ENCODE measurements around the gene ULK1.

- TF ChIP-seq CTCF (conservative IDR thresholded peaks at IDR 0.05; ENCODE audit: low read depth in 2 of 2): no peak
- no peak for TF ChIP-seq REST (IDR thresholded peaks at IDR 0.05; ENCODE audit: unreplicated experiment)
- TF ChIP-seq EZH2 (IDR thresholded peaks at IDR 0.05; ENCODE audit: low read depth, unreplicated experiment): no peak
- TF ChIP-seq ZNF331 (CRISPR knock-in tag; IDR thresholded peaks at IDR 0.05; ENCODE audit: low read depth): no peak
- no peak for TF ChIP-seq POLR2AphosphoS5 (IDR thresholded peaks at IDR 0.05; ENCODE audit: low read depth)
- TF ChIP-seq EZH2phosphoT487 (IDR thresholded peaks at IDR 0.05; ENCODE audit: unreplicated experiment): no peak
- no peak for TF ChIP-seq NANOG (IDR thresholded peaks at IDR 0.05; ENCODE audit: borderline replicate concordance)
- no peak for TF ChIP-seq CREB1 (CRISPR knock-in tag; IDR thresholded peaks at IDR 0.05; ENCODE audit: low read depth)
- TF ChIP-seq STAT1 (IDR thresholded peaks at IDR 0.05; ENCODE audit: unreplicated experiment): no peak
- no peak for TF ChIP-seq ETS1 (IDR thresholded peaks at IDR 0.05)
- TF ChIP-seq JUNB (IDR thresholded peaks at IDR 0.05; ENCODE audit: unreplicated experiment): no peak
- no peak for TF ChIP-seq ZNF462 (CRISPR knock-in tag; IDR thresholded peaks at IDR 0.05)
Observed at GRCh38 chr12:131963381-131963780, 69.0 kb downstream of the ULK1 start.
